ENCODE data around the gene FECH. TPM values are rescaled to one million over a fixed set of nuclear protein-coding genes. Genes with fewer than 3 reads are reported as not detected.

FECH gene
- total and polyA plus RNA-seq, 2 of the 4 experiments (the other 2 are of a cell fraction), result 32.3 to 52.2 TPM

DNA sequence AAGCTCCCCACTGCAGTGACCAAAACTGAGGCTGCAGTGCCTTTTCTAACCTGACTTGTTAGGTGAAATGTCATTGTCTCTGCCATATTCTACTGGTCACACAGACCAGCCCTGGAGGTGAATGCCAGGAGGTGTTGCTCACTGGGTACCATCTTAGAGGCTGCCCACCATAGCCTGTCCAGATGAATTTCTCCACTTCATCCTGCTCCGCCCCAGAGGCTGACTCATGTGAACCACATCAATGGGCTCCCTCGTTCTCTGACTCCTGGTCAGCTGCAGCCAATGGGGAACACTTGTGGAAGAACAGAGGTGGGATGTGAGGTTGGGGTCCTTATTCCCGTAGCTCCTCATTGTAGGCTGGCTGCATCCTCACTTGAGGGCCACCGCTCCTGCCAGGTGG is 38.5 kb upstream of the FECH start (continued):
- TF ChIP-seq BHLHE40 (IDR thresholded peaks at IDR 0.05; ENCODE audit: low read depth, low read length), result no peak

DNA sequence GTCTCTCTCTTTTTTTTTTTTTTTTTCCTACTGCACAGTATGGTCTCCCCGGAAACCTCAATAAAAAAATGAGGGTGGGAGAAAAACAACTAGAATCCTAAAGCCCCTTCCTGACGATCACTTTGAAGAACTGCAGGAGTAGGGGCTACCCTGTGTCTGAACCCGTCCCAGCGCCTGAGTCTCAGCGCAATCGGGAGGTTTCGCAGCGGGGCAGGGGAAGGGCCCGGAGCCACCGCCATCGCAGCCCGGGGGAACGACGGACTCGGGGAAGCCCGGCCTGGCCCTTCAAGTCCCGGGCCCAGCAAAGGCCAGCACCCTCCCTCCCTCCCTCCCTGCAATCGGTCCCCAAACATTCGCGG is 34.7 kb upstream of the FECH start:
- H3K36me3 ChIP-seq (ENCODE audit: control insufficient read depth, insufficient read depth, low read length), result peaks cover 11% of the 10 kb centered on the region
- H2AFZ ChIP-seq (replicated peaks; ENCODE audit: low read length, poor library complexity), result peak overlapping the region; percentile 98
- H3K4ac ChIP-seq (ENCODE audit: low read depth, low read length), result peak overlapping the region; percentile 73
- H4K91ac ChIP-seq (ENCODE audit: insufficient read depth, low read depth, low read length), result peak overlapping the region; percentile 42
- ATAC-seq (ENCODE audit: low read depth) (peak; percentile 48), DNase-seq (no peak)
- TF ChIP-seq SMC3 (IDR thresholded peaks at IDR 0.05; ENCODE audit: low read depth, low read length) (no peak), MAZ (IDR thresholded peaks at IDR 0.05; ENCODE audit: borderline replicate concordance, low read depth, low read length) (no peak), FOS (IDR thresholded peaks at IDR 0.05; ENCODE audit: low read depth, low read length) (no peak), POLR2A (IDR thresholded peaks at IDR 0.05; ENCODE audit: low read depth, low read length) (no peak)
- peak overlapping the region; percentile 96 for H3K27ac ChIP-seq (ENCODE audit: insufficient read depth, low read length)
- H3K9ac ChIP-seq (ENCODE audit: low read depth, low read length), result peak overlapping the region; percentile 91
- H3K4me2 ChIP-seq (ENCODE audit: low read depth, low read length), result peak overlapping the region; percentile 89
- H3K9me3 ChIP-seq (ENCODE audit: control insufficient read depth, insufficient read depth, low read length), result no peaks in the 10 kb centered on the region
- H3K79me1 ChIP-seq (ENCODE audit: low read depth in 1 of 2, low read length in 2 of 2), result peaks cover 8 to 34% of the 10 kb centered on the region in 2 experiments
- peaks cover 2% of the 10 kb centered on the region for H3K4me1 ChIP-seq (ENCODE audit: control insufficient read depth, insufficient read depth, low read length)
- peak overlapping the region; percentile 81 for H3K56ac ChIP-seq (ENCODE audit: extremely low read depth, insufficient read depth, low read length)
- no TSS peak for BruUV-seq (replicated peaks)
- H3K9me1 ChIP-seq (ENCODE audit: insufficient read depth, low read length), result no peaks in the 10 kb centered on the region; the same call in 1 of the 2 replicates
- peak overlapping the region; percentile 12 to 87; a peak in 3 of 4 replicates for H4K8ac ChIP-seq (ENCODE audit: low read depth in 2 of 2, low read length in 2 of 2)
- H3K23ac ChIP-seq (ENCODE audit: low read depth, low read length), result peak overlapping the region; percentile 46; the same call in 1 of the 2 replicates
- in situ Hi-C loops (cut with MboI; ENCODE audit: low sequenced_read_pairs) (no loop called here), dilution Hi-C loops (cut with HindIII; ENCODE audit: low sequenced_read_pairs, unreplicated experiment) (no loop called here), intact Hi-C loops (cut with micrococcal nuclease) (no loop called here)
- peaks cover 17% of the 10 kb centered on the region; the same call in 1 of the 2 replicates for H4K20me1 ChIP-seq (ENCODE audit: insufficient read depth, low read length)
- peak overlapping the region; percentile 70 for H2BK5ac ChIP-seq (ENCODE audit: low read depth, low read length, poor library complexity, severe bottlenecking)
- H3K18ac ChIP-seq (ENCODE audit: low read depth, low read length), result no peak overlapping the region; the same call in 1 of the 2 replicates
- ChIA-PET CTCF (interaction anchor here (0.7 kb wide), 1 partner anchor 222 kb away, joined by 3 read pairs; no protein-coding TSS in a partner anchor), POLR2A (ENCODE audit: unreplicated experiment) (no interaction called here)
- peak overlapping the region; percentile 83 for H3K4me3 ChIP-seq (ENCODE audit: insufficient read depth, low read depth, low read length)
- H2BK120ac ChIP-seq (ENCODE audit: low read depth, low read length), result peak overlapping the region; percentile 11; the same call in 1 of the 2 replicates
- peak overlapping the region; percentile 8 for H2AK9ac ChIP-seq (replicated peaks; ENCODE audit: low read depth, low read length, poor library complexity)
- peak overlapping the region; percentile 75 for H3K14ac ChIP-seq (replicated peaks; ENCODE audit: low read depth, low read length)
- H2BK15ac ChIP-seq (ENCODE audit: low read depth, low read length), result no peak overlapping the region
- peak overlapping the region; percentile 39; the same call in 1 of the 2 replicates for H4K5ac ChIP-seq (ENCODE audit: low read depth, low read length)
- no CpG with 5 or more reads among the region's 20 CpGs for WGBS, 2 experiments (ENCODE audit: extremely low coverage in 2 of 2, insufficient read length in 1 of 2)
- H3K27me3 ChIP-seq (ENCODE audit: control insufficient read depth, insufficient read depth, low read length), result no peaks in the 10 kb centered on the region
- no peak overlapping the region for H2BK20ac ChIP-seq (ENCODE audit: low read depth, low read length)
- H2AK5ac ChIP-seq (ENCODE audit: low read depth, low read length), result peak overlapping the region; percentile 85
